Activated T-helper 1 cell treated with anti-CD3 and anti-CD28 coated beads, Interleukin-12 subunit alpha, Interleukin-12 subunit beta, Interleukin-2, Interleukin-4 antibody, amounts not matched to agents 30 ng/mL and 10 ng/mL and 1 ng/mL, durations not matched to agents 14 hours and 24 hours and 36 hours (primary cell): Measurements from ENCODE around the gene SHROOM1. TPM values are rescaled to one million over a fixed set of nuclear protein-coding genes. Genes with fewer than 3 reads are reported as not detected.

Source experiments
- DNase-seq: peaks from one replicate; pipeline ENCODE4 v3.0.0; 2021; ENCODE audit warnings: low spot score
- H3K27ac Mint-ChIP-seq: one replicate; pipeline ENCODE4 v1.8.0; 2021; ENCODE audit warnings: mild to moderate bottlenecking, mixed read lengths
- H3K27me3 Mint-ChIP-seq: one replicate; pipeline ENCODE4 v1.8.0; 2022; ENCODE audit warnings: mild to moderate bottlenecking, moderate library complexity, mixed read lengths; ENCODE audit not compliant: insufficient read depth
- H3K36me3 Mint-ChIP-seq: one replicate; pipeline ENCODE4 v1.8.0; 2021; ENCODE audit warnings: low read depth, mixed read lengths
- H3K4me1 Mint-ChIP-seq: one replicate; pipeline ENCODE4 v1.8.0; 2021; ENCODE audit warnings: low read depth, mixed read lengths
- H3K4me3 Mint-ChIP-seq: one replicate; pipeline ENCODE4 v1.8.0; 2021; ENCODE audit warnings: mild to moderate bottlenecking, moderate library complexity, mixed read lengths
- H3K9me3 Mint-ChIP-seq: one replicate; pipeline ENCODE4 v1.8.0; 2021; ENCODE audit warnings: mixed read lengths
- intact Hi-C: fragments of 100-400 bp; cut with micrococcal nuclease; formaldehyde crosslinking; loops from one replicate; pipeline ENCODE4 v1.15.1; 2024
- total RNA-seq: library from RNA; stranded (reverse); gene quantifications from 2 replicates; pipeline ENCODE4 v1.2.3, GENCODE V29; 2022

The SHROOM1 gene
- total RNA-seq, 1 donor from 2014 or later, result 6.5 TPM

- H3K4me1 Mint-ChIP-seq, result peaks cover 20% of the 10 kb centered on the region
- no peak overlapping the region for H3K4me3 Mint-ChIP-seq
- DNase-seq, result no peak
- no peak overlapping the region for H3K27ac Mint-ChIP-seq
- H3K9me3 Mint-ChIP-seq, result no peaks in the 10 kb centered on the region
- intact Hi-C loops, result no loop called here
- H3K36me3 Mint-ChIP-seq, result no peaks in the 10 kb centered on the region
- H3K27me3 Mint-ChIP-seq, result peaks cover 32% of the 10 kb centered on the region
Observed at GRCh38 chr5:132785864-132786263, 44.6 kb downstream of the SHROOM1 start.

GRCh38 chr5:132785365-132785764, 45.1 kb downstream of the SHROOM1 start:
- DNase-seq, result no peak
- H3K27me3 Mint-ChIP-seq, result peaks cover 33% of the 10 kb centered on the region
- H3K9me3 Mint-ChIP-seq, result no peaks in the 10 kb centered on the region
- no peaks in the 10 kb centered on the region for H3K36me3 Mint-ChIP-seq
- peaks cover 17% of the 10 kb centered on the region for H3K4me1 Mint-ChIP-seq
- intact Hi-C loops, result no loop called here
- no peak overlapping the region for H3K4me3 Mint-ChIP-seq
- H3K27ac Mint-ChIP-seq, result no peak overlapping the region

DNA sequence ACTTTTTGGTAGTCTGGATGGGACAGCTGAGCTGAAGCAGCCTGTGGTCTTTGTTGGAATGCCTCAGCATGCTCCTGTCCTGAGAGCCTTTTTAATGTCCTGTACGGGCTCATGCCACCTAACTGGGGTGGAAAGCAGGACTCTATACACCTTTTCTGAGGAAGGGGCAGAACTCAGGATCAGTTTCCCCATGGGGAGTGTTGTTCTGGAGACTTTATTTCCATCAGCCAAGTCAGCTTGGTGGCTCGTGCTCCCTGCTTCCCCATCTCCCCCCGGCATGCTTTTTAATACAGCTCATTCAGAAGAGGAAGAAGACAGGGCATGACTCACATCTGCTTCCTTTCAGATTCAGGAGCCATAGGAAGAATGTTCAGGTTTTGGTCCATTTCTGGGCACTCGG, 48.3 kb downstream of the SHROOM1 start:
- DNase-seq, result no peak
- H3K4me1 Mint-ChIP-seq, result peaks cover 37% of the 10 kb centered on the region
- no peak overlapping the region for H3K27ac Mint-ChIP-seq
- intact Hi-C loops, result no loop called here
- H3K27me3 Mint-ChIP-seq, result peaks cover 49% of the 10 kb centered on the region
- H3K36me3 Mint-ChIP-seq, result peaks cover 1% of the 10 kb centered on the region
- H3K4me3 Mint-ChIP-seq, result no peak overlapping the region
- H3K9me3 Mint-ChIP-seq, result no peaks in the 10 kb centered on the region

GRCh38 chr5:132781029-132781428, 49.4 kb downstream of the SHROOM1 start:
- no peaks in the 10 kb centered on the region for H3K9me3 Mint-ChIP-seq
- H3K27ac Mint-ChIP-seq, result no peak overlapping the region
- peaks cover 39% of the 10 kb centered on the region for H3K4me1 Mint-ChIP-seq
- intact Hi-C loops, result no loop called here
- no peak for DNase-seq
- no peak overlapping the region for H3K4me3 Mint-ChIP-seq
- peaks cover 44% of the 10 kb centered on the region for H3K27me3 Mint-ChIP-seq
- H3K36me3 Mint-ChIP-seq, result peaks cover 1% of the 10 kb centered on the region

DNA sequence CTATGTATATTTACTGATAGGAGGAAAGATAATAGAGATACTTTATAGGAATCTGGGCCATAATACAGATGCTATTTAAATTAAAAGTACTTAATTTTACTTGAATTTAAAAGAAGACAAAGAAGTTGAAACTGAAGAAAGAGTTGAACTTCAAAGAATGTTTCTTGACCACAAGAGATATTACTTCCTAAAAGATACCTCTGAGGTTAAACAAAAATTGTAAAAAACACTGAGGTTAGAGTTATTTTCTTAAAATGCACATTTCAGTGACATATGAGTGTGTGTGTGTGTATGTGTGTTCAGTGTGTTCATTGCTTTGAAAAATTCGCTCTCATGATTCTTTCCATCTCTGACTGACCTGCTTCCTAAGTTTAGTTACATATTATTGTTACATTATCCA, 49.9 kb downstream of the SHROOM1 start:
- Mint-ChIP-seq H3K4me3 (no peak overlapping the region), H3K9me3 (no peaks in the 10 kb centered on the region), H3K27ac (no peak overlapping the region), H3K36me3 (peaks cover 1% of the 10 kb centered on the region), H3K27me3 (peaks cover 47% of the 10 kb centered on the region), H3K4me1 (peaks cover 41% of the 10 kb centered on the region)
- no peak for DNase-seq
- intact Hi-C loops, result no loop called here

DNA sequence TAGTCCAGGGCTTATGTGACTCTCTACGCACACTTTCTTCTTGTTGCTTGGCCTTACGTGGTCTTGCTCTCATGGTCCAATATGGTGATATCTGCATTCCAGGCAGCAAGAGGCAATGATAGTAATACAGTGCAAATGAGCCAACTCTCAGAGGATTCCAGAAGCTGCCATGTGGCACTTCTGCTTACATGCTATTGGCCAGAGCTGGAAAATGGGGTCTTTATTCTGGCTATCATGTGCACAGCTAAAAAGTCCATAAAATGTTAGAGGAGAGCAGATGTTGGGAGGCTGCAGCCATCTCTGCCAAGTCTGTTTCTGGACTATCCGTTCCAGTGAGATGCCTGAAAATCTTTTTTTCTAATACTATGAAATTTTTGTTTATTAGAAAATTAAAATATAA, 50.5 kb downstream of the SHROOM1 start:
- peaks cover 41% of the 10 kb centered on the region for H3K4me1 Mint-ChIP-seq
- H3K4me3 Mint-ChIP-seq, result peak overlapping the region; percentile 48
- no peak for DNase-seq
- peaks cover 1% of the 10 kb centered on the region for H3K36me3 Mint-ChIP-seq
- H3K27me3 Mint-ChIP-seq, result peaks cover 51% of the 10 kb centered on the region
- H3K9me3 Mint-ChIP-seq, result no peaks in the 10 kb centered on the region
- intact Hi-C loops, result loop anchor here (2.0 kb wide), 1 partner anchor 17 kb away; no protein-coding TSS in a partner anchor
- no peak overlapping the region for H3K27ac Mint-ChIP-seq

DNA sequence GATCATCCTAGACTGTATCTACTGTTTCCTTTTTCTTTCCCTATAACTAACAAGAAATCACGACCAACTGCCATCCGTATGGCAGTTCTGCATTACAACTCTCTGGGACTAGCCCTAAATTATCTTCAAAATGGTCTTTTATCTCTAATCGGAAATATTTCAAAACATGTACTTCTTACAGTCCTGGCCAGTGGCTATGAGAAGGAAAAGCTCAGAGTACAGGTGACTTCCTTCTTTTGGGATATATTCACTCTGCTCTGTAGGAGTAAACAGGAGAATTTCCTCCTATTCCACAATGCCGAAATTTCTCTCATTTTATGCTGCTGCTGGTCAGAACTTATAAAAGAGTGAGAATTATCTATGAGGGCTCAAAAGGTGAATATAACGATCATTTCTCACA, 51.6 kb downstream of the SHROOM1 start:
- H3K36me3 Mint-ChIP-seq, result peaks cover 1% of the 10 kb centered on the region
- H3K4me1 Mint-ChIP-seq, result peaks cover 41% of the 10 kb centered on the region
- no peaks in the 10 kb centered on the region for H3K9me3 Mint-ChIP-seq
- peak overlapping the region; percentile 28 for H3K4me3 Mint-ChIP-seq
- no peak overlapping the region for H3K27ac Mint-ChIP-seq
- intact Hi-C loops, result loop anchor here (2.0 kb wide), 1 partner anchor 16 kb away; no protein-coding TSS in a partner anchor
- peaks cover 48% of the 10 kb centered on the region for H3K27me3 Mint-ChIP-seq
- DNase-seq, result no peak

GRCh38 chr5:132778129-132778528, 52.3 kb downstream of the SHROOM1 start:
- H3K4me3 Mint-ChIP-seq, result peak overlapping the region; percentile 87
- H3K4me1 Mint-ChIP-seq, result peaks cover 41% of the 10 kb centered on the region
- peaks cover 1% of the 10 kb centered on the region for H3K36me3 Mint-ChIP-seq
- intact Hi-C loops, result loop anchor here (2.0 kb wide), 1 partner anchor 15 kb away; no protein-coding TSS in a partner anchor
- H3K9me3 Mint-ChIP-seq, result no peaks in the 10 kb centered on the region
- no peak for DNase-seq
- peaks cover 45% of the 10 kb centered on the region for H3K27me3 Mint-ChIP-seq
- H3K27ac Mint-ChIP-seq, result peak overlapping the region; percentile 63

GRCh38 chr5:132777209-132778069, 53.0 kb downstream of the SHROOM1 start, which contains the start of gene SEPTIN8:
Gene SEPTIN8, minus strand, starts transcription at chr5:132777239. Its CDS starts 102 bp downstream, at chr5:132777137.
- Mint-ChIP-seq H3K36me3 (peaks cover 1% of the 10 kb centered on the region), H3K4me3 (peak within 1 kb of the TSS; percentile 87), H3K9me3 (no peaks in the 10 kb centered on the region), H3K27me3 (peaks cover 45% of the 10 kb centered on the region), H3K4me1 (peaks cover 41% of the 10 kb centered on the region), H3K27ac (peak within 1 kb of the TSS; percentile 63)
- DNase-seq, result peak; percentile 43
- intact Hi-C loops, result loop anchor here (1.0 to 2.0 kb wide), 3 partner anchors 15 to 43 kb away; no protein-coding TSS in a partner anchor

DNA sequence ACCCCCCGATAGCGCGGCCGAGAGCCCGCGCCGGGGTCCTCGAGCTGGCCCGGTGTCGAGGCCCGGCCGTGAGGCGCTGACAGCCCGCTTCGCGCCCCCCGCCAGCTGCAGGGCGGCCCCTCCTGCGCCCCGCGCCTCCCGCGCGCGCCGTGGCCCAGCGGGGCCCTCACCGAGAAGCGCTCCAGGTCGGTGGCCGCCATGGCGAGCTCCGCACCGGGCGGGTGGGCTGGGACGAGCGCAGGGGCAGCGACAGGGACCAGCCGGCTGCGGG, 53.6 kb downstream of the SHROOM1 start:
- Mint-ChIP-seq H3K27ac (no peak overlapping the region), H3K36me3 (peaks cover 1% of the 10 kb centered on the region), H3K27me3 (peaks cover 39% of the 10 kb centered on the region), H3K4me3 (no peak overlapping the region), H3K4me1 (peaks cover 38% of the 10 kb centered on the region), H3K9me3 (no peaks in the 10 kb centered on the region)
- intact Hi-C loops, result loop anchor here (1.0 to 2.0 kb wide), 3 partner anchors 24 to 44 kb away; no protein-coding TSS in a partner anchor
- DNase-seq, result no peak

- DNase-seq, result no peak
- Mint-ChIP-seq H3K36me3 (peaks cover 1% of the 10 kb centered on the region), H3K27me3 (peaks cover 34% of the 10 kb centered on the region), H3K9me3 (no peaks in the 10 kb centered on the region), H3K27ac (no peak overlapping the region), H3K4me3 (peak overlapping the region; percentile 80), H3K4me1 (peaks cover 36% of the 10 kb centered on the region)
- intact Hi-C loops, result loop anchor here (1.0 to 2.0 kb wide), 2 partner anchors 23 to 44 kb away; no protein-coding TSS in a partner anchor
Observed at GRCh38 chr5:132776131-132776937, 54.1 kb downstream of the SHROOM1 start.

DNA sequence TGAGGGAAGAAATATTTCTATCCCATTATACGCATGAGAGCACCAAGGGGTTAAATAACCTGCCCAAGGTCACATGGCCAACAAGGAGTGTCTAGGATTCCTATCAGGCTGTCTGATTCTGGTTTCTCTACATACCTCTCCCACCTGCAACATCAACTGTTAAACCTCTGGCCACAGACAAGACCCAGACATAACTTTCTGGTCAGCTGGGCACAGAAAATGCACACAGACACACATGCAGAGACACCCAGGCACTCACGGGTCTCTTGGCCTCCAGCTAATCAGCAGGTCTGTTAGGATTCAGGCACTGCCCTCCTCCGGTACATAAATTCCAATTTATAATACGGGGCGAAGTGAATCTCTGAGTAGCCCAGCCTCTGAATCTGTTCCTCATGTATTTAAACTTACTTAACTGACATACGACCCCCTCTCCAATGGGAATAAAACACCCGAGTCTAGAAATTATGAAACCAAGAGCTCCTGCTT, 54.9 kb downstream of the SHROOM1 start:
- intact Hi-C loops, result no loop called here
- Mint-ChIP-seq H3K27ac (no peak overlapping the region), H3K36me3 (peaks cover 1% of the 10 kb centered on the region), H3K4me1 (peaks cover 36% of the 10 kb centered on the region), H3K9me3 (no peaks in the 10 kb centered on the region), H3K27me3 (peaks cover 30% of the 10 kb centered on the region), H3K4me3 (peak overlapping the region; percentile 80)
- DNase-seq, result no peak

DNA sequence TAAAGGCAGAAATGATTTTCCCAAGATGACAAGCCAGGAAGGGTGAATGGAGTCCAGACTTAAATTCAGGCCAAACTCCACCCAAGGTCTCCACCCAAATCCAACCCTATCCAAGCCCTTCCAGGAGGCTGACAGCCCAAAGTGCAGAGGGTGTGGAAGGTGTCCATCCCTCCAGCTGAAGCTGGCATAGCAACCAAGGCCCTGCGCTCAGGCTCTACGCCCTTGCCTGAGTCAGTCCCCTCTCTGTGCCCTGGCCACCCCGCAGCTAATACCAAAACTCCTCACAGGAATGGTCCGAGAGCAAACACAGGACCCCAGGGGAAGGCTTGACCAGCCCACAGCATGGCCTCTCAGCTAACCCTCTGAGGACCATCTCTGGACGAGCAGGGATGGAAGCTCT, 55.6 kb downstream of the SHROOM1 start:
- peak overlapping the region; percentile 13 for H3K4me3 Mint-ChIP-seq
- DNase-seq, result no peak
- H3K27me3 Mint-ChIP-seq, result peaks cover 28% of the 10 kb centered on the region
- H3K27ac Mint-ChIP-seq, result no peak overlapping the region
- intact Hi-C loops, result no loop called here
- H3K9me3 Mint-ChIP-seq, result no peaks in the 10 kb centered on the region
- H3K4me1 Mint-ChIP-seq, result peaks cover 34% of the 10 kb centered on the region
- peaks cover 1% of the 10 kb centered on the region for H3K36me3 Mint-ChIP-seq
